Measurements from ENCODE around the gene ABCD3.

DNA sequence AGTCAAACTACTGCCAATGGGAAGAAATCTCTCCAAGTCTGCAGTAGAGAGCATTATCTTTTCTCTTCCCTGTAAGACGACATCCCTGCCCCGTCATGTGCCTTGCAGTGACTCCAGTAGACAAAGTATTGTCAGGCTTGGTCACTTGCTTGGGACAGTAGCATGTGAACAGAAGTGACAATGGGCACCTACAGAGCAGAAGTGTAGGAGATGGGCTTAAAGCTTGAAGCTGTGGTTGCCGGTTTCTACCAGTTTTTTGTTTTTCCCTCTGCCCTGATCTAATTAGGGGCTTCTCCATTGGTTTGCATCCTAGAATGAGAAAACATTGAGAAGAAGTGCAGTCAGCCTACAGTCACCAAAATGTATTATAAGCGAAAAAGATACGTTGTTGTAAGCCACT lies 110.6 kb downstream of the ABCD3 start:
- TF ChIP-seq POLR2AphosphoS5 (IDR thresholded peaks at IDR 0.05; ENCODE audit: low read depth, low read length), result no peak
- TF ChIP-seq CTCF (IDR thresholded peaks at IDR 0.05), result no peak
- no peak for TF ChIP-seq USF2 (IDR thresholded peaks at IDR 0.05; ENCODE audit: borderline replicate concordance, low read depth, low read length)
- no peak for TF ChIP-seq EP300 (IDR thresholded peaks at IDR 0.05; ENCODE audit: borderline replicate concordance in 1 of 2, low read depth in 1 of 2, low read length in 1 of 2)
- no peak for TF ChIP-seq RAD21 (IDR thresholded peaks at IDR 0.05; ENCODE audit: low read length)
- TF ChIP-seq EZH2phosphoT487 (IDR thresholded peaks at IDR 0.05; ENCODE audit: borderline replicate concordance, low read depth), result no peak
- no peak for TF ChIP-seq ZBTB33 (IDR thresholded peaks at IDR 0.05; ENCODE audit: borderline replicate concordance, low read depth)
- no peak for TF ChIP-seq RFX5 (IDR thresholded peaks at IDR 0.05; ENCODE audit: low read length)
- TF ChIP-seq REST (IDR thresholded peaks at IDR 0.05; ENCODE audit: low read depth, low read length), result no peak
